ENCODE data around the gene SERPINA3. TPM values are rescaled to one million over a fixed set of nuclear protein-coding genes. Genes with fewer than 3 reads are reported as not detected.

SERPINA3 gene
- total RNA-seq, 4 donors from 2014 or later: 71.8 to 284 (median 255) TPM

DNA sequence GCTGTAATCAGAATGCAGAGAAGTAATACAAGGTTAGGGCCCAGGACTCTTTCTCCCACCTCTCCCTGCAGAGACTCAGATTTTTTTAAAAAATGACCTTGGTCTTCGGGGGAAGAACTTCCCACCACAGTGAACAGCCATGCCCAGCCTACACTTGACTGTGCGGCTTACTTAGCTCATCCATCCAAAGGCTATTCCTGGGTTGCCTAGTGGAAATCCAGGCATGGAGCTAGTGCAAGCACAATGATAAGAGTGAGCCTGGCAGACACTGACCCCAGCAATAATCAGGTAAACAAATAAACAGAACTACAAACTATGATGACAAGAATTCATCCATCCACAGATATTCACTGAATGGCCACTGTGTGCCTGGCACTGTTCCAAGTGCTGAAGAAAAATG, 16.3 kb upstream of the SERPINA3 start:
- DNase-seq (ENCODE audit: extremely low spot score): no peak
- Histone ChIP-seq H3K27me3 (peaks cover 0 to 4% (median 0%) of the 10 kb centered on the region in 4 donors), H3K9me3 (no peaks in the 10 kb centered on the region), H3K27ac (replicated peaks in 1 of 4) (no peak overlapping the region), H3K4me1 (peaks cover 26 to 35% (median 30%) of the 10 kb centered on the region in 4 donors), H3K36me3 (no peaks in the 10 kb centered on the region), H3K4me3 (no peak overlapping the region)
- intact Hi-C loops (cut with DNase I): no loop called here
- WGBS: 92% methylated on average over 2 of the region's 2 CpGs
- no peak for TF ChIP-seq POLR2AphosphoS5 (IDR thresholded peaks at IDR 0.05)
- no peak for TF ChIP-seq CTCF (IDR thresholded peaks at IDR 0.05)
- TF ChIP-seq EP300 (IDR thresholded peaks at IDR 0.05): no peak
- no peak for TF ChIP-seq POLR2A (IDR thresholded peaks at IDR 0.05; ENCODE audit: low read depth)

DNA sequence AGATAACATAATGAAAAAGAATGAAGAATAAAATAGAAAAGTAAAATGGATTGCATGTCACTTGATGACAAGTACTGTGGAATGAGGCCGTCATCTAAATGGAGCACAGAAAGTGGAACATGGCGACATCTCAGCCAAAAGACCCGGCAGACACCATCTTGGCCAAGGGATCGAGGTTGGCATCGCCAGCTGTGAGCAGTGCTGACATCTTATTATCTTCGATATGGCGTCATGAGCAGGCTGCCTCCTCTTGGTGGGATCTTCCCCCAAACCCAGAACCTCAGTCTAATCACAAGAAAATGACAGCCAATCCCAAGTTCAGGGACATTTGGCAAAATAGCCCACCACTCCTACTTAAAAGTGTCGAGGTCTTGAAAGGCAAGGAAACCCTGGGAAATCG, 15.8 kb upstream of the SERPINA3 start:
- no peak for DNase-seq (ENCODE audit: extremely low spot score)
- TF ChIP-seq CTCF (IDR thresholded peaks at IDR 0.05) (no peak), POLR2A (IDR thresholded peaks at IDR 0.05; ENCODE audit: low read depth) (no peak), EP300 (IDR thresholded peaks at IDR 0.05) (no peak), POLR2AphosphoS5 (IDR thresholded peaks at IDR 0.05) (no peak)
- Histone ChIP-seq H3K36me3 (no peaks in the 10 kb centered on the region), H3K4me1 (peaks cover 28 to 37% (median 34%) of the 10 kb centered on the region in 4 donors), H3K27ac (replicated peaks in 1 of 4) (no peak overlapping the region), H3K27me3 (peaks cover 0 to 4% (median 0%) of the 10 kb centered on the region in 4 donors), H3K4me3 (no peak overlapping the region), H3K9me3 (no peaks in the 10 kb centered on the region)
- 94% methylated on average over 9 of the region's 9 CpGs for WGBS
- intact Hi-C loops (cut with DNase I): no loop called here

DNA sequence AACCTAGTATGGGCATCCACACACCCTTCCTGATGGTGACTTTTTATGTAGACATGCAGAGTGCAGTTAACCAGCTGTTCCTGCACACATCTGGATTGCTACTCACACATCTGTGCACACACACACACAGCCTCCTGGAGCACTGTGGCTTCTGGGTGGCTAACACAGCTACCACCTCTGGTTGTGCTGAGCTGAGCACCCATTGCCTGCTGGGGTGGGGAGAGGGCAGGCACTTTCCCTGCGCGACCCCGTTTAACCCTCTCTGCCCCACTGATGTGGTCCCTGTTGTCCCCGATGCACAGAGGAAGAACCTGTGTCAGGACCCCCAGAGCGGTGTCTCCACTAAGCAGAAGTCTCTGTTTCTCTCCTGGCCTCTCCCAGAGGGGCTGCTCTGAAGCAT, 14.4 kb upstream of the SERPINA3 start:
- TF ChIP-seq POLR2A (IDR thresholded peaks at IDR 0.05; ENCODE audit: low read depth): no peak
- peaks cover 0 to 4% (median 0%) of the 10 kb centered on the region in 4 donors for H3K27me3 ChIP-seq
- no peak overlapping the region for H3K27ac ChIP-seq (replicated peaks in 1 of 4)
- H3K36me3 ChIP-seq: no peaks in the 10 kb centered on the region
- intact Hi-C loops (cut with DNase I): no loop called here
- H3K9me3 ChIP-seq: no peaks in the 10 kb centered on the region
- no peak for DNase-seq (ENCODE audit: extremely low spot score)
- H3K4me3 ChIP-seq: no peak overlapping the region
- WGBS: 82% methylated on average over 5 of the region's 5 CpGs
- H3K4me1 ChIP-seq: peaks cover 40 to 51% (median 48%) of the 10 kb centered on the region in 4 donors

- intact Hi-C loops (cut with DNase I): no loop called here
- H3K27ac ChIP-seq (replicated peaks in 1 of 4): peak overlapping the region; percentile 74 to 79 (median 76)
- no peak for DNase-seq (ENCODE audit: extremely low spot score)
Measured at GRCh38 chr14:94598506-94598815, 13.7 kb upstream of the SERPINA3 start.

More at GRCh38 chr14:94598506-94598815, 13.7 kb upstream of the SERPINA3 start:
- 78% methylated on average over 4 of the region's 7 CpGs for WGBS
- Histone ChIP-seq H3K9me3 (no peaks in the 10 kb centered on the region), H3K27me3 (peaks cover 0 to 4% (median 0%) of the 10 kb centered on the region in 4 donors), H3K36me3 (no peaks in the 10 kb centered on the region), H3K4me3 (no peak overlapping the region), H3K4me1 (peaks cover 40 to 54% (median 48%) of the 10 kb centered on the region in 4 donors)
- TF ChIP-seq EP300 (IDR thresholded peaks at IDR 0.05) (no peak), POLR2A (IDR thresholded peaks at IDR 0.05; ENCODE audit: low read depth) (no peak), CTCF (IDR thresholded peaks at IDR 0.05) (no peak), POLR2AphosphoS5 (IDR thresholded peaks at IDR 0.05) (no peak)
